Stimulated activated CD8-positive, alpha-beta memory T cell treated with anti-CD3 and anti-CD28 coated beads, Interleukin-4, amount 100 ng/mL, for 4 hours (primary cell): ENCODE measurements around the gene GNA12.
"Not testable (repeated sequence)": the region's sequence is repeated elsewhere in the genome, so short reads cannot be mapped to it uniquely, and the experiment has no call there.

Experiments used
- DNase-seq, 2 donors: peaks; one replicate each; pipeline ENCODE4 v3.0.0-alpha.2; 2020; ENCODE audit warnings: low read depth in 2 of 2, low spot score in 1 of 2

GNA12 gene

DNA sequence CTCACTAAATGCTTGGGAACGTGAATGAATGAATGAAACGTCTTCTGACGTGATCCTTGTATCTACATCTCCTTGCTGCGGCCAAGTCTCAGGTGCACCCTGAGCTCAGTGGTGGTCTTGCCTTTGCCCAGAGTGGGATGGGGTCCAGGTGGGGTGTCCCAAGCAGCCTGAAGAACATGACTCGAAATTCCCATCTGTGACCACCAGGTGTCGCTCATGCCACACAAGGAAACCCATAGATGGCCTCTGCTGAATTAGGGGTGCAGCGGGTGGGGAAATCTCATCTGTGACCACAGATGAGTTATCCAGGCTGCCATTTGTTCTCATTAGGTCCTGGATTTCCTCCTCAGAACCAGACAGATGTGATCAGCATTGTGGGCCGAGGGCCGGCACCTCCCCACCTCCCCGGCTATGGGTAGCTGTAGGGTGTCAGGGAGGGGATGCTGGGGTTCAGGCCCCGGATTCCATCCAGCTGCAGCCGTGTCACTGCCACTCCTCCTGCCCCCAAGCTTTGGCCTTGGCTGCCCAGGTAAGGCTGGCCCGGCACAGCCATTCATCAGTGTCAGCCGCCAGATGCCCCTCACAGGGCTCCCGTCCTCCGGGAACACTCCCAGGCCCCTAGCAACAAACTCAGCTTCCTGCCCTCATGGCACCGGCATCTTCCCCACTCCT, 21.0 kb upstream of the GNA12 start:
- DNase-seq: peak; percentile 44 to 62

DNA sequence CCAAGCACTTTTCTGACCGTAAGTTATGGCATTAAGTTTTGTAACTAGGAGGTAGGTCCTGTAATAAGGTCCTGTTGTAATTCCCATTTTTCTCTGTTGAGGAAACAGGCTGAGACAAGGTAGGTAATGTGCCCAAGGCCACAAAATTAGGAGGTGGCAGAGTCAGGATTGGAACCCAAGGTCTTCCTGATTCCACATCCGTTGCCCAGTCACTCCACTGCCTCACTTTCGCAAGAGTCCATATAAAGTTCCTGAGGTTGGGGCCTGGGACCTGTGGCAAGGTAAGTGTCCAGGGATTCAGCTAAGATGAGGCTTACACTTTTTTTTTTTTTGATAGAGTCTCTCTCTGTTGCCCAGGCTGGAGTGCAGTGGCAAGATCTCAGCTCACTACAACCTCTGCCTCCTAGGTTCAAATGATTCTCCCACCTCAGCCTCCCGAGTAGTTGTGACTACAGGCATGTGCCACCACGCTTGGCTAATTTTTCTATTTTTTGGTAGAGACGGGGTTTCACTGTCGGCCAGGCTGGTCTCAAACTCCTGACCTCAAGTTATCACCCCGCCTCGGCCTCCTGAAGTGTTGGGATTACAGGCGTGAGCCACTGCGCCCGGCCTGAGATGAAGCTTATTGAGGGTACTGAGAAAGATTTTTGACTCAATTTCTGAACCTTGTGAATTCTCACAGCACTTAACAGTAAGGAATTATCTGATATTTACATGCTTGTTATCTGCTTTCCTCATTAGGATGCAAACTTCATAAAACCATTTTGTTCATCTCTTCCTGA, 20.3 kb upstream of the GNA12 start:
- no peak for DNase-seq

DNA sequence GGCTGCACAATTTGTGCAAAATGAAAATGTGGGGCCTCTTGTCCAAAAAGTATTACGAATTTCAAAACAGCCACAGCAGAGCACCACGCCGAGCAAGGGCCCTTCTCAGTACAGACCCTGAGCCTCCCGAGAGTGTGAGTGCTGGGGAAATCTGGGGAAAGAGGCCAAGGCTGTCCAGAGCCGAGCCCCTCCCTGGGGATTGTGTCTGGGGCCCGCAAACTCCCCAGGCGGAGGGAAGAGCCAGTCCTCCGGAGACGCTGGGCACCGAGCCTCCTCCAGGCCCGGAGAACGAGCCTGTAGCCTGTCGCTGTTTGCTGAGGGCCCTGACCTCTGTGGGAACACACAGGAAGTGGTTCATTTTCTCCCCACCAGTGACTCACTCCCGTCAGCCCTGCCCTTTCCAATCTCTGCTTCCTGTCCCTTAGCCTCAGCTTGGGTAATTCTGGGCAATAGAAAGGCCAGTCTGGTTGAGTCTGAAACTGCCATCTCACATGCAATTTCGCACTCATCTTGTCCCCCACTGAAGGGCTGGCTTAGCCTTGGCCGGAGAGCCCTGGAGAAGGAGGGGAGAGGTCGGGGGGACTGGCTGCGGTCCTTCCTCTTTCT, 19.5 kb upstream of the GNA12 start:
- DNase-seq: peak; percentile 31 to 53

GRCh38 chr7:2862831-2863361, 18.8 kb upstream of the GNA12 start:
- no peak for DNase-seq

DNA sequence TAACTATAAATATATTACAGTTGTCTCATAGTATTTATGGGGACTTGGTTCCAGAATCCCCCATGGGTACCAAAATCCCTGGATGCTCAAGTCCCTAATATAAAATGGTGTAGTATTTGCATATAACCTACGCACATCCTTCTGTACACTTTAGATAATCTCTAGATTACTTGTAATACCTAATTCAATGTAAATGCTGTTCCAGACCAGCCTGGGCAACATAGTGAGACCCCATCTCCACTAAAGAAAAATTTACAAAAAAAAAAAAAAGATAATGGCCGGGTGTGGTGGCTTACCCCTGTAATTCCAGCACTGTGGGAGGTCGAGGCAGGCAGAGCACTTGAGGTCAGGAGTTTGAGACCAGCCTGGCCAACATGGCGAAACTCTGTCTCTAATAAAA, 17.4 kb upstream of the GNA12 start:
- DNase-seq: no peak

DNA sequence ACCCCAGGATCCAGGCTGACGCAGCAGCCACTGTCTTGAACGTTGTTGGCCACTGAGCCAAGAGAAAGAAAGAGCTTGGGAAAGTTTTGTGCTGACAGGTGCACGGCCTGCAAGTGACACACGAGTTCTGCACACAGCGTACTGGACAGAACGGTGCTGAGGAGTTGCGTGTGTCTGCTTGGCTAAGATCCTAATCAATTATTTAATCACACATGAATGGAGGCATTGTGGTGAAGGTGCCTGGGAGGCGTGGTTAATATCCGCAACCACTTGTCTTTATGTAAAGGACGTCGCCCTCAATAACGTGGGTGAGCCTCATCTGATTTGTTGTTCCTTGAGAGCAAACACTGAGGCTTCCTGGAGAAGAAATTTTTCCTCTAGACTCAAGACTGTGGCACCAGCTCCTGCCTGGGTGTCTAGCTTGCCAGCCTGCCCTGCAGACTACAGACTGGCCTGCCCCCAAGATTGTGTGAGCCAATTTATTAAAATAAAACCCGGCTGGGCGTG, 16.6 kb upstream of the GNA12 start:
- no peak for DNase-seq

GRCh38 chr7:2859952-2860351, 15.8 kb upstream of the GNA12 start:
- no peak for DNase-seq

- no peak for DNase-seq
These were observed 14.5 kb upstream of the GNA12 start for GRCh38 chr7:2858621-2859020.

DNA sequence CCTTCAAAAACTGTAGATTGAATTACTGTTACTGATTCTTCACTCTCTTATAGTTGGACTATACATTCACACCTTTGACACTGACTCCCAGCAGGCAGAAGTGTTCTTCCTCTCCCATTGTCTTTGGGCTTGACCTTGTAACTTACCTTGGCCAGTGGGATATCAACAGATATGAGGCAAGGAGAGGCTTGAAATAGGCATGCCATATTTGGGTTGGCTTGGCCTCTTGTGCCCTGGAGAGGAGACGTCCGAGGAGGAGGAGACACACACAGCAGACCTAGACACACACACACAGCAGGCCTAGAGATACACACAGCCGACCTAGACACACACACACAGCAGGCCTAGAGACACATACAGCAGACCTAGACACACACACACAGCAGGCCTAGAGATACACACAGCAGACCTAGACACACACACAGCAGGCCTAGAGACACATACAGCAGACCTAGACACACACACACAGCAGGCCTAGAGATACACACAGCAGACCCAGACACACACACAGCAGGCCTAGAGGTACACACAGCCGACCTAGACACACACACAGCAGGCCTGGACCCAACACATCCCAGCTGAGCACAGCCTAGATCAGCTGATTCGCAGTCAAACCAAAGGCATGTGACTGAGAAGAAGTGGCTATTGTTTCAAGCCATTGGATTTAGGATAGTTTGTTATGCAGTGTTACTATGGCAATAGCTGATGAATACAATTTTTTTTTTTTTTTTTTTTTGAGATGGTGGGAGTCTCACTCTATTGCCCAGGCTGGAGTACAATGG, 12.5 kb upstream of the GNA12 start:
- no peak for DNase-seq

DNA sequence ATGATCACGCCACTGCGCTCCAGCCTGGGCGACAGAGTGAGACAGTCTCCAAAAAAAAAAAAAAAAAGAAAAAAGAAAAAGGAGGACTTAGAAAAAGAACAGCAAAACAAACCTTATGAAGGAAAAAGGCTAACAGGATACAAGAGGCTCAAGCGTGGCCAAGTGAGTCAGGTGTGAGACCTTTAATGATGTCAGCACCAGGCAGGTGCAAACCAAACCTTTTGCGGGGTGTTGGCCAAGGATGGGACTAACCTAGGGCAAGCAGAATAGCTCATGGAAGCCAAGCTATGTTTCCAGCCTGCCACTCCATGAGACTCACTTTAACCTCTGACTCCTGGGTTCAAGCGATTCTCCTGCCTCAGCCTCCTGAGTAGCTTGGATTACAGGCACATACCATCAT, 11.3 kb upstream of the GNA12 start:
- DNase-seq: no peak

DNA sequence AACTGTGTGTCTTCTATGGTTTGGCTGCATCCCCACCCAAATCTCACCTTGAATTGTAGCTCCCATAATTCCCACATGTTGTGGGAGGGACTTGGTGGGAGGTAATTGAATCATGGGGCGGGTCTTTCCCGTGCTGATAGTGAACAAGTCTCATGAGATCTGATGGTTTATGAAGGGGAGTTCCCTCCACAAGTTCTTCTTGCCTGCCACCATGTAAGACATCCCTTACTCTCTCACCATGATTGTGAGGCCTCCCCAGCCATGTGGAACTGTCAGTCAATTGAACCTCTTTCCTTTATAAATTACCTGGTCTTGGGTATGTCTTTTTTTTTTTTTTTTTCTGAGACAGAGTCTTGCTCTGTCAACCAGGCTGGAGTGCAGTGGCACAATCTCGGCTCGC, 9.4 kb upstream of the GNA12 start:
- not testable (repeated sequence) for DNase-seq

DNA sequence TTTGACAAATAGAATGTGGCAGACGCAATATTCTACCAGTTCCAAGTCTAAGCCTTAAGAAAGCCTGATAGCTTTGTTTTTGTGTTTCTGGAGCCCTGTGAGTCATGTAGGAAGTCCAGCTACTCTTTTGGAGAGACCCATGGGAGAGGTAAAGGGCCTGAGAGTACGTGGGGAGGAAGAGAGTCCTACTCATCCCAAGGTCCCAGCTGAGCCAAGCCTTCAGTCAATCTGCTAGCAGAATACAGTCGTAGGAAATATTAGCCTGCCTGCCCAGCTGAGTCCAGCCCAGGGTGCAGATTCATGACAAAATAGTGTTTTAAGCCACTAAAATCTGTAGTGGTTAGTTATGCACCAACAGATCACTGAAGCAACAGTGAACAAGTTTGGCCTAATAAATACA, 9.0 kb upstream of the GNA12 start:
- no peak for DNase-seq

GRCh38 chr7:2851497-2851896, 7.4 kb upstream of the GNA12 start:
- no peak for DNase-seq

DNA sequence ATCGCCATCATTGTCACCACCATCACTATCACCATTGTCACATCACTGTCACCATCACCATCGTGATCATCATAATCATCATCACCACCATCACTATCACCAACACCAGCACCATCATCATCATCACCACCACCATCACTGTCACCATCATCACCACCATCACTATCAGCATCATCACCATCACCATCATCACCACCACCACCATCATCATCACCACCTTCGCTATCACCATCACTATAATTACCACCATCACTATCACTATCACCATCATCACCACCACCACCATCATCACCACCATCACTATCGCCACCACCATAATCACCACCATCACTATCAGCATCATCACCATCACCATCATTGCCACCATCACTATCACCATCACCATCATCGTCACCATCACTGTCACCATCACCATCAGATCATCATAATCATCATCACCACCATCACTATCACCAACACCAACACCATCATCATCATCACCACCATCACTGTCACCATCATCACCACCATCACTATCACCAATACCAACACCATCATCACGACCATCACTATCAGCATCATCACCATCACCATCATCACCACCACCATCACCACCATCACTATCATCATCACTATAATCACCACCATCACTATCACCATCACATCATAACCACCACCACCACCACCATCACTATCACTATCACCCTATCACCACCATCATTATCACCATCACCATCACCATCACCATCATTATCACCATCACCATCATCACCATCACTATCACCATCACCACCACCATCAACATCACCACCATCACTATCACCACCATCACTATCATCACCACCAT, 6.0 kb upstream of the GNA12 start:
- DNase-seq: no peak

- no peak for DNase-seq
These were observed 1.0 kb upstream of the GNA12 start for GRCh38 chr7:2845034-2845592.

DNA sequence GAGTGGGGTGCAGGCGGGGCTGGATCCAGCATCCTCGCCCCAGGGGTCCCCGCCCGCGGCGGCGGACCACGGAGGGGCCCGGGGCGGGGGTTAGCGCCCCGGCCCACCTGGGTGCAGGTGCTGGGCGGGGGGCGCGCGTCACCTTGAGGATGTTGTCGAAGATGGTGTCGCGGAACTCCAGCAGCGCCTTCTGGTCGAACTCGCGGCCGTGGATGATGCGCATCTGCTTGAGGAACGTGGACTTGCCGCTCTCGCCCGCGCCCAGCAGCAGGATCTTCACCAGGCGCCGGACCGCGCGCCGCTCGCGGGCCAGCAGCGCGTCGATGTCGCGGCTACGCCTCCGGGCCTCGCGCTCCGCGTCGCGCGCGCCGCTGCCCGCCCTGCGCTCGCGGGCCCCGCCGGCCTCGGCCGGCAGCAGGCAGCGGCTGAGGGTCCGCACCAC, 376 bp downstream of the GNA12 start:
- no peak for DNase-seq

DNA sequence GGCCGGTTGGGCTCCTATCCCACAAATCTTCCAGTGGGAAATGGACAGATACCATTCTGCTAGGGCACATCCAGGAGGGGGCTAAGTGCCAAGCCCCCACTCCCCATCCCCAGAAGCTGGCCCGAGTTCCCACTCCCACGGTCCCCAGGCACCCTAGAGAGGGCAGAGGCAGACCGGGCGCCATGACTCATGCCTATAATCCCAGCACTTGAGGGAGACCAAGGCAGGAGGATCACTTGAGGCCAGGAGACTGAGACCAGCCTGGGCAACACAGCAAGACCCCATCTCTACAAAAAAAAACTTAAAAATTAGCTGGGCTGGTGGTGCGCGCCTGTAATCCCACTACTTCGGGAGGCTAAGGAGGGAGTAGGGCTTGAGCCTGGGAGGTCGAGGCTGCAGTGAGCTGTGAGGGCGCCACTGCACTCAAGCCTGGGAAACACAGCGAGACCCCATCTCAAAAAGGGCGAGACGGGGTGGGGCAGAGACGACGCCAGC, 870 bp downstream of the GNA12 start:
- DNase-seq: no peak

GRCh38 chr7:2841907-2842306, 2.2 kb downstream of the GNA12 start:
- no peak for DNase-seq

GRCh38 chr7:2840458-2840857, 3.6 kb downstream of the GNA12 start:
- no peak for DNase-seq
